ENCODE measurements around the gene NR5A1. TPM values are rescaled to one million over a fixed set of nuclear protein-coding genes. Genes with fewer than 3 reads are reported as not detected.
A peak's percentile ranks its signal among the peaks of the same experiment; 100 is the strongest.

Gene NR5A1
- total and polyA plus RNA-seq, 2 experiments from 2014 or later: 0.21 TPM; not detected in 1

- Histone ChIP-seq H3K27me3 (ENCODE audit: insufficient read depth) (peaks cover 27% of the 10 kb centered on the region), H3K4me2 (peak overlapping the region; percentile 76), H3K4me1 (ENCODE audit: insufficient read depth) (0 out of 2 replicates have a peak, but pooled peaks cover 8% of the 10 kb centered on the region), H3K27ac (ENCODE audit: low read depth) (no peak overlapping the region), H3K79me2 (replicated peaks; ENCODE audit: insufficient read depth) (no peaks in the 10 kb centered on the region), H4K20me1 (replicated peaks; ENCODE audit: insufficient read depth) (no peaks in the 10 kb centered on the region), H3F3A (replicated peaks; ENCODE audit: low read depth) (0 out of 2 replicates have a peak, but pooled peaks cover 9% of the 10 kb centered on the region), H3K9me2 (ENCODE audit: insufficient read depth) (no peaks in the 10 kb centered on the region), H3K36me3 (ENCODE audit: insufficient read depth) (no peaks in the 10 kb centered on the region), H3K4me3 (peak overlapping the region; percentile 47), H2AFZ (peak overlapping the region; percentile 72; the same call in 1 of the 2 replicates)
- no peaks in the 10 kb centered on the region for H3K36me3 Mint-ChIP-seq (ENCODE audit: low read depth)
- DNase-seq (ENCODE audit: low spot score): peak; percentile 83
- peak; percentile 58 for ATAC-seq
- peaks cover 32% of the 10 kb centered on the region for H3K27me3 Mint-ChIP-seq (ENCODE audit: insufficient read depth, low read depth, poor library complexity)
- TF ChIP-seq ZNF462 (CRISPR knock-in tag; IDR thresholded peaks at IDR 0.05): no peak
- TF ChIP-seq CREB1 (CRISPR knock-in tag; IDR thresholded peaks at IDR 0.05; ENCODE audit: low read depth): no peak
- TF ChIP-seq ZNF114 (CRISPR knock-in tag; IDR thresholded peaks at IDR 0.05): no peak
- TF ChIP-seq JUNB (IDR thresholded peaks at IDR 0.05; ENCODE audit: unreplicated experiment): no peak
- TF ChIP-seq POLR2AphosphoS5 (IDR thresholded peaks at IDR 0.05; ENCODE audit: low read depth): no peak
- no peak for TF ChIP-seq NANOG (IDR thresholded peaks at IDR 0.05; ENCODE audit: borderline replicate concordance)
- H3K4me3 Mint-ChIP-seq: peak overlapping the region; percentile 55; the same call in 2 of the 3 replicates
- no peak overlapping the region for H3K27ac Mint-ChIP-seq
- no peaks in the 10 kb centered on the region; the same call in 2 of the 3 replicates for H3K9me3 Mint-ChIP-seq
- H3K4me1 Mint-ChIP-seq: peaks cover 17% of the 10 kb centered on the region
Observed at GRCh38 chr9:124453586-124454191, 53.5 kb downstream of the NR5A1 start.

All from GM23338 (cell line).